Measurements from ENCODE around the gene GRM7.

- TF ChIP-seq CTCF (conservative IDR thresholded peaks at IDR 0.05; ENCODE audit: low read depth in 2 of 2) (no peak), POLR2AphosphoS5 (IDR thresholded peaks at IDR 0.05; ENCODE audit: low read depth) (no peak)
These were observed 285.6 kb downstream of the GRM7 start for GRCh38 chr3:7146529-7146928.
